HFF-Myc (cell line): ENCODE data around the gene BDKRB2.

Source experiments
- DNase-seq: peaks from one replicate; pipeline ENCODE4 v3.0.0-alpha.2; 2011; ENCODE audit warnings: low read depth; ENCODE audit errors: extremely low read depth
- H3K4me3 ChIP-seq: replicated peaks from 2 replicates; pipeline ENCODE4 v1.5.1; 2011; ENCODE audit warnings: low read depth, mild to moderate bottlenecking, control low read depth, low read length
- TF ChIP-seq, protein P1 (sequence below): IDR thresholded peaks from 2 replicates; pipeline ENCODE4 v1.5.1; 2012; ENCODE audit warnings: mild to moderate bottlenecking, low read depth, low read length, control low read depth; ENCODE audit errors: missing control alignments

Gene BDKRB2

DNA sequence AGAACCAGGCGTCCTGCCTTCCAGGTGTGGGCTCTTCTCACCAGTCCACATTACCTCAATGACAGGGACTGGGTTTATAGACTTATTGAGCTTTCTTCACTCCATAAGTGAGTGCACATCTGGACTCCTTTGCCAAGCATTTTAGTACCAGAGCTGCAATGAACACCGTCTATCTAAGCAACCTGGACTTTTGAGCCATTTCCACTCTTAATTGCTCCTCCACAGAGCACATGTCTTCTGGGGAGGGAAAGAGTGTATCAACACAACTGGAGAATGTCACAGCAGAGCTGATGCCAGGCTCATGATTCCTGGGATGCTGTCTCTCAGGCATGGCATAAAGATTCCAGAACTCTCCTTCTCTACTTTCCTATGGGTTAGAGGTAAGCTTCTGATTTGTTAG is 43.0 kb upstream of the BDKRB2 start:
- TF ChIP-seq, protein P1, sequence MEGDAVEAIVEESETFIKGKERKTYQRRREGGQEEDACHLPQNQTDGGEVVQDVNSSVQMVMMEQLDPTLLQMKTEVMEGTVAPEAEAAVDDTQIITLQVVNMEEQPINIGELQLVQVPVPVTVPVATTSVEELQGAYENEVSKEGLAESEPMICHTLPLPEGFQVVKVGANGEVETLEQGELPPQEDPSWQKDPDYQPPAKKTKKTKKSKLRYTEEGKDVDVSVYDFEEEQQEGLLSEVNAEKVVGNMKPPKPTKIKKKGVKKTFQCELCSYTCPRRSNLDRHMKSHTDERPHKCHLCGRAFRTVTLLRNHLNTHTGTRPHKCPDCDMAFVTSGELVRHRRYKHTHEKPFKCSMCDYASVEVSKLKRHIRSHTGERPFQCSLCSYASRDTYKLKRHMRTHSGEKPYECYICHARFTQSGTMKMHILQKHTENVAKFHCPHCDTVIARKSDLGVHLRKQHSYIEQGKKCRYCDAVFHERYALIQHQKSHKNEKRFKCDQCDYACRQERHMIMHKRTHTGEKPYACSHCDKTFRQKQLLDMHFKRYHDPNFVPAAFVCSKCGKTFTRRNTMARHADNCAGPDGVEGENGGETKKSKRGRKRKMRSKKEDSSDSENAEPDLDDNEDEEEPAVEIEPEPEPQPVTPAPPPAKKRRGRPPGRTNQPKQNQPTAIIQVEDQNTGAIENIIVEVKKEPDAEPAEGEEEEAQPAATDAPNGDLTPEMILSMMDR = no peak
- no peak overlapping the region for H3K4me3 ChIP-seq
- no peak for DNase-seq

- H3K4me3 ChIP-seq = no peak overlapping the region
- no peak for DNase-seq
- TF ChIP-seq, protein P1 = no peak
These were observed 42.4 kb upstream of the BDKRB2 start for GRCh38 chr14:96162265-96162664.

DNA sequence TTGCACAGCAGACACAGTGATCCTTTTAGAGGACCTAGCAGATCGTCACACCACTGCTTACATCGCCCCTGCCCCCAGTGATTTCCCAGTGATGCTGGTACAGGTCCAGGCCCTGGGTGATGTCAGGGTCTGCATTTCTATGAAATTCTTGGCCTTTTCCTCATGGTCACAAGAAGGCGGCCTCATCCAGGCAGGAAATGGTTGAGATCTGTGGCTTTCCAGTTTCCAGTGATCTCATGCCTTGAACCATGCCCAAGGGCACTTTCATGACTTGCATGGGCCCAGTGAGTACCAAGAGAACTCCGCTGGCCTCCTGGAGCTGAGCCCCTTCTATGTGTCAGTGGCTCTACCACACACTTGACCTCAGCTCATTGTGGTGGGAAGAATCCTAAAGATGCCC is 41.9 kb upstream of the BDKRB2 start:
- DNase-seq = no peak
- TF ChIP-seq, protein P1 = no peak
- H3K4me3 ChIP-seq = no peak overlapping the region

- TF ChIP-seq, protein P1 = no peak
- no peak overlapping the region for H3K4me3 ChIP-seq
- DNase-seq = no peak
These were observed 39.7 kb upstream of the BDKRB2 start for GRCh38 chr14:96164861-96165490.

DNA sequence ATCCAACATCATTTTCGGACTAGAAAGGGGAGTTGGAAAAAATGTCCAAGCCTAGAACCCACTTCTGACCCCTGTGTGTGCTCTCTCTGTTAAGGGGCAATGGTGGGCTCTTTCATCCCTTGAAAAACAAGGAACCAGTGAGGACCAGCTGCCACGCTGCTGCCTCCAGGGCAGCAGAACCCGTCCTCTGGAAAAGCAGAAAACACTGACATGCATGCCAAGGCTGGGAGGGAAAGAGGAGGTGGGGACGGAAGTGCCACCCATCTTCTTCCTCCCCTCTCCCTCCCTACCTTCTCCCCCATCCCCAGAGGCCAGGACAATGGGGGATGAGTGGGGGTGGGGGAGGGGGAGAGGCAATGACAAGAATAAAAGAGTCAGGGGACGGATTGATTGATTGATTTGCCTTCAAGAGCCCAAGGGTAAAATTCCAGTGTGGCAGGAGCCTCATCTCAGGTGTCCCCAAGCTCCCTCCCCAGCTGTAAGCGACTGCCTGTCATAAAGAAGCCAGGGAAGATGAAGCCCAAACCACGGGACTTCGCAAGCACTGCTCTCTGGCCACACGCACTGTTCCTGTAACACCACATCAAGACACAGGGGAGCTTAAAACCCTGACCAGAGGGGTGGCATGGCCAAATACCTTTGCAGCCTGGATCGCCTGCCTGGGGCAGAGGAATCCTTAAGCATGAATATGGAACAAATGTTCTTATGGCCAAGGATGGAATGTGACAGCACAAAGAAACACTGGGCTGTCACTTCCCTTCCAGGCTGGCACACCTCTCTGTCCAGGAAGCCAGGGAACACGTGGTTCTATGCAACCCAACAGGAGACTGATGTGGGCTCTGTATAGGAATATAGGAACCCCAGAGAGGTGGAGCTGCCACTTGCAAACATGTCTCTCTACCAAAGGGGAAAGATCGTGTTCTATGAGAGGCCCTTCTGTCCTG is 38.9 kb upstream of the BDKRB2 start:
- DNase-seq = no peak
- TF ChIP-seq, protein P1 = no peak
- no peak overlapping the region for H3K4me3 ChIP-seq

- DNase-seq = no peak
- TF ChIP-seq, protein P1 = no peak
- no peak overlapping the region for H3K4me3 ChIP-seq
These were observed 38.0 kb upstream of the BDKRB2 start for GRCh38 chr14:96166461-96167223.
